T1000 (cell line): Measurements from ENCODE around the gene ZFYVE28.

Experiments used
- DNase-seq: peaks from one replicate; lab custom pipeline; 2025; ENCODE audit warnings: mixed read lengths; lab: John Stamatoyannopoulos, UW

The ZFYVE28 gene

DNA sequence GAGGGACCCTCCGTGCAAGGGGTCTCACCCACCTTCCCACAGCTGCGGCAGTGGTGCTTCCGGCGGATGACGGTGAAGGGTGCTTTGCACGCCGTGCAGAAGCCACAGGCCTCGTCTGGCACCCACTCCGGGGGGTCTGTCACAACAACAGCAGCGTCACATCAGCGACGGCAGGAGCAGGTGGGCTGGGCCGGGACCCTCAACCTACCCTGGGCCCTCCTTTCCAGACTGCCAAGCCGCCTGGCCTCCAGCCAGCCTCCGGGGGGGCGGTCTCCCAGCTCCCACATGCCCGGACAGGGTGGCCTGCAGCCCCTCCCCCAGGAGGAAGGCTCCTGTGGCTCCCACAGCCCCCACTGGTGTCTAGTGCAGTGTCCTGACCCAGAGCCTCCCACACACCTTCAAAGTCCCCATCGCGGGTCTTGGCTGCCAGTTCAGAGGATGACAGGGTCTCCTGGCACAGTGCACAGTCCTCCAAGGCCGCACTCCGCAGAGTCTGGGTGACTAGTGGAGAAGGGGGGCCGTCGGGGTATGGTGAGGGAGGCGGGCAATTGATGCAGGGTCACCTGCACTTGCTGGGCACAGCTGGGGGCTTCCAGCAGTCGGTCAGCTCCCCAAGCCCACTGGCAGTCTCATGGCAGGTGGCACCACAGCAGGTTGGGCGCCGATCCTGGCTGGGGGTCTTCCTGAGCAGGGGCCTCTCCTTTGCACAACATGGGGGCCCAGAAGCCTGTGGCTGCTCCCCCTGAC, 147.0 kb downstream of the ZFYVE28 start:
- no peak for DNase-seq

DNA sequence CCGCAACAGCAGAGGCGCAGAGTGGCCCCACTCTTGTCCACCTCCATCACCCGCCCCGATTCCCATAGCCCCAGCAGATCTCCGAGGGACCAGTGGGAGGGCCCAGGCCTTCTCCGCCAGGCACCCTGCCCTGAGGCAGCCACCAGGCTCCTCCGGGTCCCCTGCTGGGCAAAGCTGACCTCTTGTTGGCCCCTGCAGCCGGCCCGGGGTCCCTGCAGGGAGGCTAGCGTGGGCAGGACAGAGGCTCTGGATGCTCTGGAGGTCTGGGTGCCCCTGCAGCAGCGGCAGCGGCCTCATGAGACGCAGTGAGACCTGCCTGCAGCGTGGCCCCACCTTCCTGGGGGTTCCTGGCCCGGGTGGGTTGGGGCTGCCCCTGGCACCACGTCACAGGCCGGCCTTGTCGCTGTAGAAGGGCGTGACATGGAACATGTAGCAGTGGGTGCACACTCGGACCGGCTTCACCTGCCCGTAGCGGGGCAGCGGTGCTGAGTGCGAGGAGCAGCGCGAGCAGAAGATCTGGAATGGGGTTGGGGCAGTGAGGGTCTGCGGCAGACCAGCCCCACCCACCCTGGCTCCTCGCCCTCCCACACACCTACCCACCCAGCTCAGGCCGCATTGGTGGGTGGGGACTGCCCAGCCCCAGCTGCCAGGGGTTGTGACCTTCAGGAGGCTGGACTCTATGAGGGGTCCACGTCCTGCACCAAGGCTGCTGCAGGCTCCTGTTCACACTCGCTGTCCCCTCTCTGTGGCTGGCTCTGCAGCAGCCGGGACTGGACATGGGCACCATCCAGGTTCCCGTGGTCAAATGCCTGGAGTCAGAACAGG, 147.9 kb downstream of the ZFYVE28 start:
- DNase-seq: no peak

- no peak for DNase-seq
Observed at GRCh38 chr4:2269618-2270163, 148.8 kb downstream of the ZFYVE28 start.

GRCh38 chr4:2269206-2269531, 149.3 kb downstream of the ZFYVE28 start:
- DNase-seq: no peak

GRCh38 chr4:2268357-2269205, 149.9 kb downstream of the ZFYVE28 start:
- no peak for DNase-seq

DNA sequence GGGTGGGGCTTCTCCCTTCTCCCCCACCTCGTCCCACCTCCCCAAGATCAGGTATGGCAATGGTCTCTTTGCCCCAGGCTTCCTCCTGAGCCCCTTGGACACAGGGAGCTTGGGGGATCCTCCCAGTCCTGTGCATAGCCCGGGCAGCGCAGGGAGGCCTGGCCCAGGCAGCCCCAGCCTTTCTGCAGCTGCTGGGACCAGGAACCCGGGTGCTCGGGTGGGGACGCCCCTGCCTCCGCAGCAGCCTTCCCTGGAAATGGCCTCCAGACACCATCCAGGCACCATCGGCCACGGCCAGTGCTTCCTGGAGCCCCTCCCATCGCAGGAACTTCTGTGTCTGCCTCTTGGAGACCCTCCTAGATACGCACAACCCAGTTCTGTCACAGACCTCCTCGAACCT, 150.6 kb downstream of the ZFYVE28 start:
- DNase-seq: no peak

DNA sequence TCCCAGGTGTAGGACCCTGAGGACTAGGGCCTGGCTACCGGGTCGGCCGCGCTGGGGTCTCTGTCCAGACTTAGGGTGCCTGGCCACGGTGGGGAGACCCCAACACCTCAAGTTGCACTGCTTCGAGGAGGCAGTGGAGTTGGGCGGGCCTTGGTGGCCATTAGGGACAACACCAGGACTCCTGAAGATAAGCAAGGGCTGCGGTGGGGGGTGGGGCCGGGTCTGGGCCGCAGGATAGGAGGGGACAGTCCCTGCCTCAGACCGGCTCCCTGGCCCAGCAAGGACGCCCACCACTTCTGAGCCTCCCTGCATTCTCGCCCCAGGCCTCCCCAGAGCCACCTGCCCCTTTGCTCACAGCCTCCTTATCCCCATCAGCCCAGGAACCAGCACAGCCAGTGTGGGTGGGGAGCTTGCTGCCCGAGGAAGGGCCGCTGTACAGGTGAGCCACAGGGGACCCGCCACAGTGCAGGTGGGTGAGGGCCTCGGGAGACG, 151.1 kb downstream of the ZFYVE28 start:
- no peak for DNase-seq

GRCh38 chr4:2266821-2267220, 151.6 kb downstream of the ZFYVE28 start:
- no peak for DNase-seq

GRCh38 chr4:2266181-2266580, 152.3 kb downstream of the ZFYVE28 start:
- DNase-seq: no peak

GRCh38 chr4:2265113-2266110, 153.0 kb downstream of the ZFYVE28 start:
- no peak for DNase-seq

DNA sequence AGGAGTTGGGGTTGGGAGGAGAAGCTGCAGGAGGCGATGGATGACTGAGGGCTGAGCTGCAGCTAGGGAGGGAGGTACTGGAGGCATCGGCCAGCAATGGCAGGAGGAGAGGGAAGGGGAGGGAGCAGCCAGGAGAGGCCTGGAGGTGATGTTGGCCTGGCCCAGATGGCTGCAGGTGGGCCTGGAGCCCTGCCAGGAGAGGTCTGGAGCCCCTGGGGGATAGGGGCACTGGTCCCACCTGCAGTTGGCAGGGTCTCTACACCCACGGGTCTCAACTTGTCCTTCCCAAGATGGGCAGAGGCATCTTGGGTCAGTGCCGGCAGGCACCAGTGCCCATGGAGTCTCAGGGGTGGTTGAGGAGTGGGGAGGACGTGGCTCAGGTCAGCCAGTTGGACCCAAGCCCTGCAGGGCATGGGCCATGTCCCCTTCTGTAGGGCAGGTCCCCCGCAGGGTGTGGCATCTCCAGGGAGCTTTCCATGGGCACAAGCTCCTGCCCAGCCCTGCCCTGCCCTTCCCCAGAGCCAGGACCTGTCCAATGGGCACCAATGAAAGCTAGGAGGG, 153.9 kb downstream of the ZFYVE28 start:
- no peak for DNase-seq

- no peak for DNase-seq
Observed at GRCh38 chr4:2263926-2264321, 154.5 kb downstream of the ZFYVE28 start.

GRCh38 chr4:2262944-2263250, 155.5 kb downstream of the ZFYVE28 start:
- no peak for DNase-seq

- peak; percentile 99 for DNase-seq
Observed at GRCh38 chr4:2262145-2262943, 156.1 kb downstream of the ZFYVE28 start.

GRCh38 chr4:2261853-2262144, 156.6 kb downstream of the ZFYVE28 start, which contains the start of gene MXD4:
Gene MXD4, minus strand, starts transcription at chr4:2262109. Its CDS starts 129 bp downstream, at chr4:2261980.
- no peak for DNase-seq

DNA sequence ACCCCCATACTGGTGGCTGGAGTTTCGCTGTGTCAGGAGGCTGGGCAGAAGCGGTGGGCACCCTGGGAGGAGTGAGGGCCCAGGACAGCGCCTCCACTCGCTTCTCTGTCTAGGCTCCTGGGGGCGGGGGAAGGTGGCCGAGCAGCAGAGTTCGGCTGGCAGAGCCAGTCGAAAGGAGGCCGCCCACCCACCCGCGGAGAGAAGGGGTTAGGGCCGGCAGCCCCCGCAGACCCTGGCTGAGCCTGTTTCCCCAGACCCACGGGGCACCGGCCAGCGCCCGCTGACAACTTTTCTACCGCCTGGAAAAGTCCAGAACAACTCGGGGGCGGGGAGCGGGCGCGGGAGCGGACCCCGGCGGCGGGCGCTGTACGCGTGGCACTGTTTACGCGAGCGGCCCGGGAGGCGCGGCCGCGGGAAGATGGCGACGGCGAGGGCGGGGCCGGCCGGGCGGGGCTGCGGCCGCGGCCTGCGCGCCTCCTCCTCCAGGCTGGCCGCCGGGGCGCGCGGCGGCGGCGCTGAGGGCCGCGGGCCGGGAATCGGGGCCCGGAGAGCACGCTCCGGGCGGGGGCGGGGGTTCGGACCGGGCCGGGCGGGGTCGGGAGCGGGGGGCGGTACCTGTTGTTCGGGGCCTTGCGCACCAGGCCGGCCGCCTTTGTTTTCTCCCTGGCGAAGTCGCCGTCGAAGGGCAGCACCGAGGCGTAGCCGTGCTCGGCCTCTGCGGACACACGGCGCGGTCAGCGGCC, 157.2 kb downstream of the ZFYVE28 start:
- DNase-seq: no peak

GRCh38 chr4:2260344-2261109, 157.9 kb downstream of the ZFYVE28 start:
- no peak for DNase-seq

DNA sequence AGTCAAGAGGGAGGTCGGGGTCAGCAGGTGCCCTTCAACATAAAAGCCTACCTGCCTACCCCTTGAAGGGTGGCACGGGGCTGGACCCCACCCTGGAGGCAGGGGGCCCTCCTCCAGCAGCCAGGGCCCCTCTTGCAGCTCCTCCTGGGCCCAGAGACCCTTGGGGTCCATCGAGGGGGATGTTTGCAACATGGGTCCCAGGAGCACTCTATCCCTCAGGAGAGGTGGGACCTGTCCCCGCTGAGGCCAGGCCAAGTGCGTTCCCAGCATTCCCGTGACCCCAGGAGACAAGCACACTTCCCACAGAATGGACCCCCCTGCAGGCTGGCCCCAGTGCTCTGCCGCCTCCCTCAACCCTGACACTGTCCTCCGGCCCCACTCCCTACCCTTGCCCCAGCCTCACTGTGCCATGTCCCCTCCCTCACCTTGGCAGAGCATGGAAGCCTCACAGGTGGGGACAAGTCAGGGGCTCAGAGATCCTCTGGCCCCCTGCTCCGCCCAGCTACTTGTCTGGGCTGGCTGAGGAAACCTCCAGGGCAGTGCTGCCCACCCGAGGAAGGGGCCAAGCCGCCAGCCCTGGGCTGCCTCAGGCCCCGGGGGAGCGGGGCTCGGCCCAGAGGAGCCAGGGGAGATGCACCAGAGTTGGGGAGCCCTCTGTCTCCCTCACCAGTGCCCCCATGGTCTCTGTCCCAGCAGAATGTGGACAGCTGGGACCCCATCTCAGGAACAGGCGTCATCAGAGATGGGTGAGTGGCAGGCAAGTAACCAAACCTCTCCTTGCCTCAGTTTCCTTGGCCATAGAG, 158.7 kb downstream of the ZFYVE28 start:
- DNase-seq: no peak
